HUES48 (cell line): ENCODE measurements around the gene MRPS34.

Experiments used
- H3K27ac ChIP-seq: one replicate; pipeline ENCODE4 v1.7.0; 2013; ENCODE audit warnings: low read depth, low read length, inconsistent platforms
- H3K27me3 ChIP-seq: 2 replicates; pipeline ENCODE4 v1.6.1; 2013; ENCODE audit warnings: mild to moderate bottlenecking, low read length; ENCODE audit not compliant: control insufficient read depth, insufficient read depth
- H3K36me3 ChIP-seq: 2 replicates; pipeline ENCODE4 v1.6.1; 2013; ENCODE audit warnings: low read length; ENCODE audit not compliant: control insufficient read depth, insufficient read depth
- H3K4me1 ChIP-seq: 2 replicates; pipeline ENCODE4 v1.6.1; 2013; ENCODE audit warnings: mild to moderate bottlenecking, low read length; ENCODE audit not compliant: control insufficient read depth, insufficient read depth
- H3K4me3 ChIP-seq: 2 replicates; pipeline ENCODE4 v1.5.1; 2013; ENCODE audit warnings: mild to moderate bottlenecking, low read depth, low read length
- H3K9ac ChIP-seq: 2 replicates; pipeline ENCODE4 v1.6.1; 2013; ENCODE audit warnings: mild to moderate bottlenecking, low read depth, low read length, moderate library complexity
- H3K9me3 ChIP-seq: 2 replicates; pipeline ENCODE4 v1.6.1; 2013; ENCODE audit warnings: low read length; ENCODE audit not compliant: control insufficient read depth, insufficient read depth

Gene MRPS34

DNA sequence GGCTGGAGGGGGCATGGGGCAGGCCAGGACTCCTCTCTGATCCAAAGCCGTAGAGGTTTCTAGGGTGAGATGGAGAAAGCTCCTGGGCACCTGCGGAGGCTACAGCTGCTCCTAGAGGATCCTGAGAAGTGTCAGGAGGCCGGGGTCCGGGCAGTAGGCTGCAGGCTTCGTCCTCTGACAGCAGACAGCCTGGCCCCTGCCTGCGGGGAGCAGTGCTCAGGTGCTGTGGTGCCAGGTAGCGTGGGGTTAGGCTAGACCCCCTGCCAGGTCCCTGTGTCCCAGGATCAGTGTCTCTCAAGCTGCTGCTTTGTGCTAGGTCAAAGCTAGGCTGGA is 1.5 kb upstream of the MRPS34 start:
- Histone ChIP-seq H3K27me3 (no peaks in the 10 kb centered on the region), H3K4me1 (peaks cover 4% of the 10 kb centered on the region; the same call in 1 of the 2 replicates), H3K27ac (no peak overlapping the region), H3K36me3 (peaks cover 26% of the 10 kb centered on the region), H3K4me3 (peak overlapping the region; percentile 98; the same call in 1 of the 2 replicates), H3K9me3 (no peaks in the 10 kb centered on the region), H3K9ac (no peak overlapping the region)

DNA sequence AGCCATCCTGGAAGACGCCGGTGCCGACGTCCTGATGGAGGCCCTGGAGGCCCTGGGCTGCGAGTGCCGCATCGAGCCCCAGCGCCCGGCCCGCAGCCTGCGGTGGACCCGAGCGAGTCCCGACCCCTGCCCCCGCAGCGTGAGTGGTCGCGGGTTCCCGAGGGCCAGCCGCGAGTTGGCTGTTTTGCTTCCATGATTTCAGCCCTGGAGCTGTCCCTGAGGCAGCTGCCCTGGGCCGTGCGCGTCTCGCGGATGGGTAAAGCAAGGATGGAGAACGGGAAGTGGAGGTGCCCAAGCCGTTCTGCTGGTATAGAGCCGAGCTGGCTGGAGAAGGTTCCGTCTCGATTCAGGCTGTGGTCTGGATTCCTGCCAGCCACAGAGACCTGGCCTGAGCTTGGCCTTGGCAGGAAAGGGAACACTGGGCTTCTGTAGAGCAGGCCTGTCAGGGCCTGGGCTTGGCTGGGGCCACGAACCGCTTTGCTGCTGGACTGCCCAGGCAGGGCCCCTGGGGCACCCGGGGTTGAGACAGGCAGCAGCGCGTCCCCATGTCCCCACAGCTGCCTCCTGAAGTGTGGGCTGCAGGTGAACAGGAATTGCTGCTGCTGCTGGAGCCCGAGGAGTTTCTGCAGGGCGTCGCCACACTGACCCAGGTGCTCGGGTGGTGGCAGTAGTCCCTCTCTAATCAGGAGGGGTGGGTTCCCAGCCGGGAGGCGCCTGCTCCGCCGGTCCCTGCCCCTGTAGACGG is 941 bp upstream of the MRPS34 start:
- H3K4me1 ChIP-seq, result peaks cover 4% of the 10 kb centered on the region; the same call in 1 of the 2 replicates
- H3K9ac ChIP-seq, result peak overlapping the region; percentile 61; the same call in 1 of the 2 replicates
- H3K9me3 ChIP-seq, result no peaks in the 10 kb centered on the region
- H3K4me3 ChIP-seq, result peak overlapping the region; percentile 98
- H3K36me3 ChIP-seq, result peaks cover 30% of the 10 kb centered on the region
- no peaks in the 10 kb centered on the region for H3K27me3 ChIP-seq
- H3K27ac ChIP-seq, result peak overlapping the region; percentile 93

DNA sequence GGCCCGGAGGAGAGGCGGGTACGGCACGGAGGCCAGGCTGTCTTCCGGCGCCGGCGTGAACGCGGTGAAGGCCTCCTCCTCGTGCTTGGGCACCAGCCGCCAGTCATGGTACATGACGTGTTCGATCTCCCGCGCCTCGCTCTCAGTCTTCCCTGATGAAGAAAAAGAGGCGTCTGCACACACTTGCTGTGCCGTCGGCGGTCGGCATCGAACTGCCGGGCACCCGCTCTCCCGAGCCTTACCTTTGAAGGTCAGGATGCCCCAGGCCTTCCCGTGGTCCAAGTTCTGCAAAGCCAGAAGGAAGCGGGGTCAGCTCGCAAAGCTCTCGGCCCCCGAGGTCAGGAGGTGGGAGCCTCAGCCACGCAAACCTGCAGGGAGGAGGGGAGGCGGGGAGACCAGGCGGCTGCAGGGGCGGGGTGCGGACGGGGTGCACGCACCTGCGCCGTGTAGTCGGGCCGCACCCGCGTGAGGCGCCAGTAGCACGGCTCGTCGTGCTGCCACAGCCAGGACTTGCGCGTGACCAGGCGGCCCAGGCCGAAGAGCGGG is 499 bp downstream of the MRPS34 start, which contains the start of gene EME2:
Gene EME2 (plus strand): TSS at position 449 of the 546 bp plus-strand sequence. CDS start 418 bp downstream, outside the sequence.
- Histone ChIP-seq H3K4me3 (peak within 1 kb of the TSS; percentile 98), H3K9ac (peak within 1 kb of the TSS; percentile 94), H3K36me3 (peaks cover 38% of the 10 kb centered on the region), H3K27ac (peak within 1 kb of the TSS; percentile 93), H3K4me1 (peaks cover 4% of the 10 kb centered on the region; the same call in 1 of the 2 replicates), H3K9me3 (no peaks in the 10 kb centered on the region), H3K27me3 (no peaks in the 10 kb centered on the region)

DNA sequence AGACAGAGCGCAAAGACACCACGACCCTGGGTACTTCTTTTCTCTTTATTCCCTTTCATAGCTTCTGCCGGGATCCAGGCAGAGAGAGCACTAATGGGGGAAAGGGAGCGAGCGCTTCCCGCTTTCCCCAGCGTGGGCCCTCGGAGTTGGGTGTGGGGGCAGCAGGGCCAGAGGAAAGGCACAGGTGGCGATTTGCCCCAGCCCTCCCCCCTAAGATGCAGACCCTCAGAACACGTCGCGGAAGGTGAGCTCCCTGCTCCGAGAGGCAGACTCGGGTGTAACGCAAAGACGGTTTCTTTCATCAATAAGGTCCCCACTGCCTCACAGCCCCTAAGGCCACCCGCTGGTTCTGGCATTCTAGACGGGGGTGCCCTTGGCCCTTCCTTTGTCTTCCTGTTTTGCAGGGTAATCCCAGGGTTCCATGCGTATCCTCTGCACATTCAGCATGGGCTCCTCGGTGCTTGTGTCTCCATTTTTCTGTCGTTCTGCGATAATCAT is 1.0 kb downstream of the MRPS34 start:
- Histone ChIP-seq H3K9ac (peak overlapping the region; percentile 94), H3K27me3 (no peaks in the 10 kb centered on the region), H3K4me1 (peaks cover 4% of the 10 kb centered on the region; the same call in 1 of the 2 replicates), H3K4me3 (peak overlapping the region; percentile 98), H3K27ac (peak overlapping the region; percentile 93), H3K9me3 (no peaks in the 10 kb centered on the region), H3K36me3 (peaks cover 38% of the 10 kb centered on the region)

DNA sequence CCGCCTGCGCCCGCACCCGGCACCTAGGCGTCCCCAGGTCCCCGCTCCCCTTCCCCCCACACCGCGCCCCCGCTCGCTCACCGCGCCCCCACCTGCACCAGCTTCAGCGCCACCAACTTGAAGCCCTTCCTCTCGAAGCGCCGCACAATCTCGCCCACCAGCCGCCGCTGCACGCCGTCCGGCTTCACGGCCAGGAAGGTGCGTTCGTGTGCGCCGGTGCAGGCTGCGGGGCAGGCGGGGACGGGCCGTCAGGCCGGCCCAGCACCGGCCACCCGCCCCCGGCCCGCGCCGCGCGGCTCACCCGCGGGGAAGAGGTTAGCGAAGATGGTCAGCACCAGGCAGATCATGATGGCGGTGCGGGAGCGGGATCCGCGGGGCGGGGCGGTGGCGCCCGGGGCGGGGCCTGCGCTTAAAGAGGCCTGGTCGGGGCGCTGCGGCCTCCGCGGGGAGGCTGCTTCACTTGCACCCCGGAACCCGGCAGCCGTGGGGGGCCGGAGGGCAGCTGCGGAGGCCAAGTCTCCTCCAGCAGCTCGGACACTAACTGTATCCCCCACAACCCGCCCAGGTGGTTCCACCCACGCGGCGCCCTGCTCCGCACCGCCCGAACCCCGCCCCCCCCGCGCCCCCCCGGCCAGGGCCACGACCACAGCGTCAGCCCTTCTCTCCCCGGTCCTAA is 1.6 kb downstream of the MRPS34 start, which contains the start of gene NME3:
Gene NME3 (minus strand): TSS at position 356 of the 676 bp plus-strand sequence. CDS start 9 bp downstream, at position 347.
- Histone ChIP-seq H3K27ac (peak within 1 kb of the TSS; percentile 93), H3K36me3 (peaks cover 35% of the 10 kb centered on the region)

DNA sequence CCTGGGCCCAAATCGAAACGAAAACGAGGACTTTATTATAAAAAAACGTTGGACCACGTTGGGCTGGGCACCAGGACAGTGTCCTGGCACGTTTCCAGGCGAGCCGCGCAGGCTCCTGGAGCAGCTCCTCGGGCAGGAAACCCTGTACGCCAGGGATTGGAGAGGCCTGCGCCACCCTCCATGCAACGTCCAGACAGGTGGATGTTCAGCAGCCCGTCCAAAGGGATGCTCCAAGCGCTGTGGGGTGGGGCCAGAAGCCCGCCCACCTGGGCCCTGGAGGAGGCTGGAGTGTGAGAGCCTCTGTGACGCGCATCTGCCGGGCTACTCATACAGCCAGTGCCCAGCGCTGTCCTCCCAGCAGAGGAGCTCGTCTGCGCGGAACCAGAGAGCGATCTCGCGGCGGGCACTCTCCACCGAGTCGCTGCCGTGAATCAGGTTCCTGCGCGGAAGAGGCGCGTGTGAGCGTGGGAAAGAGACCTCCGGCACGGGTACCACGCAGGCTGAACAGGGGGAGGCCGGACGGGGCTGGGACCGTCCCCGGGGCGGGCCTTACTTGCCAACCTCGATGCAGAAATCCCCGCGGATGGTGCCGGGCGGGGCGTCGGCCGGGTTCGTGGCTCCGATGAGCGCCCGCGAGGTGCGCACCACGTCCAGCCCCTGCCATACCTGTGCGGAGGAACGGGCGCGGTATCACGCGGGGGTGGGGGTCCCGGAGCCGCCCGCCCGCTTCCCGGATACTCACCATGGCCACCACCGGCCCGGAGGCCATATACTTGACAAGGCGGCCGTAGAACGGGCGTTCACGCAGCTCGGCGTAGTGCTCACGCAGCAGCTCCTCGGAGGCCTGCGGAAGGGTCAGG is 2.4 kb downstream of the MRPS34 start:
- H3K9ac ChIP-seq, result peak overlapping the region; percentile 80
- peaks cover 4% of the 10 kb centered on the region; the same call in 1 of the 2 replicates for H3K4me1 ChIP-seq
- H3K4me3 ChIP-seq, result peak overlapping the region; percentile 98
- H3K9me3 ChIP-seq, result no peaks in the 10 kb centered on the region
- peaks cover 29% of the 10 kb centered on the region for H3K36me3 ChIP-seq
- H3K27me3 ChIP-seq, result no peaks in the 10 kb centered on the region
- H3K27ac ChIP-seq, result peak overlapping the region; percentile 93

More for the DNA sequence above, 1.6 kb downstream of the MRPS34 start, which contains the start of gene NME3:
- peak within 1 kb of the TSS; percentile 98 for H3K4me3 ChIP-seq
- H3K9me3 ChIP-seq, result no peaks in the 10 kb centered on the region
- peak within 1 kb of the TSS; percentile 94 for H3K9ac ChIP-seq
- peaks cover 4% of the 10 kb centered on the region; the same call in 1 of the 2 replicates for H3K4me1 ChIP-seq
- H3K27me3 ChIP-seq, result no peaks in the 10 kb centered on the region

DNA sequence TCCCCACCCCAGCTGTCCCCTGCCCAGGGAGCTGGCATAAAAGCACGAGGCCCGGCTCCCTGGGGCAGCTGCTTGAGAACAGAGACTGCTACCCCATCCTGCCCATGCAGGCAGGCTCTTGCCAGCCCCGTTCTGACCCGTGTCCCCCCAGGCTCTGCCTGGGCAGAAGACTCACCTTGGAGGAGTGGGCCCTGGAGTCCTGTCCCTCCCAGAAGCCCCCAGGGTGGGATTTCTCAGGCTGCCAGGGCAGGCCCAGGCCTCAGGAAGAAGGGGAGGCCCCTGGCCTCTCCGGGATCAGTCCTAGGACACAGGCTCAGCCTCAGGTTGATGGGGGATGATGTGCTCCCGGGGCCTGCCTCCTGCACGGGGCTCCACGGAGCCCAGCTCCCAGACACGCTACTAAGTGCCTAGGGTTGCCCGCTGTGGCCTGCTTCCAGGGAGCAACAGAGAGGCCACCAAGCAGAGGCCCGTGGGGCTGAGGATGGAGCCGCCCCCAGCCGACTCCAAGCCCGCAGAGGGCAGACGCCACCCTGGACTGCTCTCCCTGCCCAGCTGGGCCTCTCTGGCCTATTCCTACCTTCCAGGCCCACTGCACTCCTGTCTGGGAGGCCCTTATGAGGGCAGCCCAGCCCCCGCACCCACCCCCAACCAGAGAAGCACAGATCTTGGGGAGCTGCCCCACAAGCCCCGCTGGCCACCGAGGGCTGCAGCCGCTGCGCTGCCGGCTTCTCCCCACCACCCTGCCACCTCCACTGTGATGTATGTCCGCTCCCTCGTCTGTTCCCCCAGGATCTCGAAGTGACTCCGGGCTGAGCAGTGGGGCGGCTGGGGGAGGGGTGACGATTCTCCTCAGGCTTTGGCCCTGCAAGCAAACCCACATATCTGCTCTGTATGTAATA is 3.3 kb downstream of the MRPS34 start:
- Histone ChIP-seq H3K27me3 (no peaks in the 10 kb centered on the region), H3K9me3 (no peaks in the 10 kb centered on the region), H3K4me1 (peaks cover 4% of the 10 kb centered on the region; the same call in 1 of the 2 replicates), H3K9ac (no peak overlapping the region), H3K4me3 (peak overlapping the region; percentile 98), H3K27ac (peak overlapping the region; percentile 20), H3K36me3 (peaks cover 31% of the 10 kb centered on the region; the same call in 1 of the 2 replicates)

DNA sequence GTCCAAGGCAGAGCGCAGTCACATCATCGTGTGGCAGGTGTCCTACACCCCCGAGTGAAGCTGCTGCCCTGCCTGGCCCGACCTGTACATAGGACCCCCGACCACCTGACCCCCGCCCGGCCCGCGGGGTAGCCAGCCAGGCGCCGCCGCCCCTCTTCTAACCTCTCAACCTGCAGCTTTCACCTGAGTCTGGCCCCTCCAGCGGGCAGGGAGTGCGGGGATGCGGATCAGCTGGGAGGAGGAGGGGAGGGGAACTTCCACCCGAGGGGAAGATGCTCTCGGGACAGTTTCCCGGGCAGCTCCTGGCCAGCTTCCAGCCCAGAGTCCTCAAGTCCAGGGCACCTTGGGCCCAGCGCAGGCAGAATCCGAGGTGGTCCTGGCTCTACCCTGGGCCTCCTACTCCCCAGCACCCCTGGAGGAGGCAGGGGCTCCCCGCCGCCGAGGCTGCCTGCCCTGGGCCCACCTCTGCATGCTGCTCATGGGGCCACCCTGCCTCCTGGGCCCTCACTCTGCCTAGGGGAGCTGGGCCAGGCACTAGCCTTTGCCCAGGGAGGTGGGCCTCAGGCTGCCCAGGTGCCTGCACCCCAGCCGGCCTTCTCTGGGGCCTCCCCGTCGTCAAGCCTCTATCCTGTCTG is 4.0 kb downstream of the MRPS34 start:
- H3K27me3 ChIP-seq, result no peaks in the 10 kb centered on the region
- no peaks in the 10 kb centered on the region for H3K9me3 ChIP-seq
- H3K4me1 ChIP-seq, result peaks cover 10% of the 10 kb centered on the region; the same call in 1 of the 2 replicates
- peaks cover 31% of the 10 kb centered on the region; the same call in 1 of the 2 replicates for H3K36me3 ChIP-seq
- H3K27ac ChIP-seq, result no peak overlapping the region
- no peak overlapping the region for H3K4me3 ChIP-seq
- H3K9ac ChIP-seq, result no peak overlapping the region

DNA sequence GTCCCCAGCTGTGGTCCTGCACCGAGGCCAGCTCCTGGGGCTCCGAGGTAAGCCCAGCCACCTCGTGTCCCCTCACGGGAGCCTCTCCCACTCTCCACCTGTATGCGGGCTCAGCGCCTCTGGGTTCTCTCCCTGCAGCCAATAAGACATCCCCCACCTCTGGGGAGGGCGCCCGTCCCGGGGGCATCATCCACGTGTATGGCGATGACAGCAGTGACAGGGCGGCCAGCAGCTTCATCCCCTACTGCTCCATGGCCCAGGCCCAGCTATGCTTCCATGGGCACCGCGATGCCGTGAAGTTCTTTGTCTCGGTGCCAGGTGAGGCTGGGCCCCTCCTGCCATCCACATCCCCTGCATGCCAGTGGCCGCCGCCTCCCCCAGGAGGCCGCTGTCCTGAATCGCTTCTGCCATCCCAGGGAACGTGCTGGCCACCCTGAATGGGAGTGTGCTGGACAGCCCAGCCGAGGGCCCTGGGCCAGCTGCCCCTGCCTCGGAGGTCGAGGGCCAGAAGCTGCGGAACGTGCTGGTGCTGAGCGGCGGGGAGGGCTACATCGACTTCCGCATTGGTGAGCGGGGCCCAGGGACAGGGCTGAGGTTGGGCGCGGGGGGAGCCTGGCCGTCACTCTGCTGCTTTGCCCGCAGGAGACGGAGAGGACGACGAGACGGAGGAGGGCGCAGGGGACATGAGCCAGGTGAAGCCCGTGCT is 4.7 kb downstream of the MRPS34 start:
- Histone ChIP-seq H3K27ac (no peak overlapping the region), H3K36me3 (peaks cover 31% of the 10 kb centered on the region; the same call in 1 of the 2 replicates)

More for the DNA sequence above, 4.7 kb downstream of the MRPS34 start:
- H3K4me3 ChIP-seq, result no peak overlapping the region
- no peaks in the 10 kb centered on the region for H3K9me3 ChIP-seq
- peaks cover 10% of the 10 kb centered on the region; the same call in 1 of the 2 replicates for H3K4me1 ChIP-seq
- H3K27me3 ChIP-seq, result no peaks in the 10 kb centered on the region
- no peak overlapping the region for H3K9ac ChIP-seq
